BJ (cell line): ENCODE results near the gene SMARCE1. TPM values are rescaled to one million over a fixed set of nuclear protein-coding genes. Genes with fewer than 3 reads are reported as not detected.

Source experiments
- CTCF ChIA-PET: fragments of 350-600 bp; formaldehyde crosslinking; extraction: SDS; loops from one replicate; lab custom pipeline; 2021; ENCODE audit warnings: antibody characterized with exemption, inconsistent platforms; lab: Yijun Ruan, JAX
- POLR2A ChIA-PET: fragments of 300-600 bp; sonication (Branson Sonifier 250); formaldehyde crosslinking; extraction: SDS; loops from one replicate; lab custom pipeline; 2021; ENCODE audit warnings: antibody characterized with exemption; lab: Charles Lee
- DNase-seq: peaks from one replicate; pipeline ENCODE4 v3.0.0-alpha.2; 2011; ENCODE audit warnings: low read depth
- H3K27me3 ChIP-seq: 2 replicates; pipeline ENCODE4 v1.6.0; 2011; ENCODE audit warnings: low read length; ENCODE audit not compliant: control insufficient read depth, insufficient read depth
- H3K36me3 ChIP-seq: 2 replicates; pipeline ENCODE4 v1.5.1; 2011; ENCODE audit warnings: low read length; ENCODE audit not compliant: control insufficient read depth, insufficient read depth
- H3K4me3 ChIP-seq: 2 replicates; pipeline ENCODE4 v1.5.1; 2011; ENCODE audit warnings: low read depth, mild to moderate bottlenecking, control low read depth, low read length
- polyA minus RNA-seq: library from RNA; depleted of rRNA, polyadenylated mRNA; stranded (reverse); fragments of >200 nt; gene quantifications from 2 replicates; pipeline ENCODE4 v1.2.3, GENCODE V29; 2011; rRNA and poly(A)+ RNA removed
- polyA plus RNA-seq: library from polyadenylated mRNA; depleted of rRNA; stranded (reverse); fragments of >200 nt; gene quantifications from 2 replicates; pipeline ENCODE4 v1.2.3, GENCODE V29; 2011; rRNA removed
- TF ChIP-seq, protein P1 (sequence below): IDR thresholded peaks from 2 replicates; pipeline ENCODE4 v1.5.1; 2011; ENCODE audit warnings: low read depth, mild to moderate bottlenecking, control low read depth, inconsistent platforms, low read length, moderate library complexity; ENCODE audit not compliant: insufficient read depth

SMARCE1 gene
- polyA plus RNA-seq (54.6 and 64.0 TPM in 2 replicates), polyA minus RNA-seq (31.6 and 32.2 TPM in 2 replicates)

- CTCF ChIA-PET: interaction anchor here (1.2 kb wide), 1 partner anchor 28 kb away, joined by 3 read pairs; no protein-coding TSS in a partner anchor
- TF ChIP-seq, protein P1, sequence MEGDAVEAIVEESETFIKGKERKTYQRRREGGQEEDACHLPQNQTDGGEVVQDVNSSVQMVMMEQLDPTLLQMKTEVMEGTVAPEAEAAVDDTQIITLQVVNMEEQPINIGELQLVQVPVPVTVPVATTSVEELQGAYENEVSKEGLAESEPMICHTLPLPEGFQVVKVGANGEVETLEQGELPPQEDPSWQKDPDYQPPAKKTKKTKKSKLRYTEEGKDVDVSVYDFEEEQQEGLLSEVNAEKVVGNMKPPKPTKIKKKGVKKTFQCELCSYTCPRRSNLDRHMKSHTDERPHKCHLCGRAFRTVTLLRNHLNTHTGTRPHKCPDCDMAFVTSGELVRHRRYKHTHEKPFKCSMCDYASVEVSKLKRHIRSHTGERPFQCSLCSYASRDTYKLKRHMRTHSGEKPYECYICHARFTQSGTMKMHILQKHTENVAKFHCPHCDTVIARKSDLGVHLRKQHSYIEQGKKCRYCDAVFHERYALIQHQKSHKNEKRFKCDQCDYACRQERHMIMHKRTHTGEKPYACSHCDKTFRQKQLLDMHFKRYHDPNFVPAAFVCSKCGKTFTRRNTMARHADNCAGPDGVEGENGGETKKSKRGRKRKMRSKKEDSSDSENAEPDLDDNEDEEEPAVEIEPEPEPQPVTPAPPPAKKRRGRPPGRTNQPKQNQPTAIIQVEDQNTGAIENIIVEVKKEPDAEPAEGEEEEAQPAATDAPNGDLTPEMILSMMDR: no peak
- Histone ChIP-seq H3K27me3 (no peaks in the 10 kb centered on the region), H3K4me3 (peak within 1 kb of the TSS; percentile 74), H3K36me3 (no peaks in the 10 kb centered on the region; the same call in none of the 2 replicates)
- POLR2A ChIA-PET: no interaction called here
- peak; percentile 10 for DNase-seq
Measured at GRCh38 chr17:40647624-40648383, at the start of gene SMARCE1. SMARCE1 (minus strand) TSS chr17:40647818; CDS start chr17:40645802, 2,016 bp downstream.

DNA sequence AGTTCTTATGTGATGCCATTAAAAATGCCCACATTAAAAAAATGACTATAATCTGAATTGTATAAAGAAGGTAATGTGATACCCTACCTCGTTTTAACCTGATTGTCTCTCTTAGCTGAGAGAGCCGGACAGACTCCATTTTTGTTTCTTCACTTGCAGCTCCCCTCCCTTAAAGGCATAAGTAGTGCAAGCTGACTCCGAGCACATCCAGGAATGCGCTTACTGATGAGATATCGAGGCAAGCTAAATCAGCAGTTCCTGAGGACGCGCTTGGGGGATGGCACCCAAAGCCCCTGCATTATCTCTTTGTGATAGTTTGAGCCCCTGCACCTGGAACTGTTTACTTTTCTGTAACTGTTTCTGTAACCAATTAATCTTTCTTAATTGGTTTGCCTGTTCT lies 49.7 kb upstream of the SMARCE1 start:
- ChIA-PET POLR2A (no interaction called here), CTCF (interaction anchor here (0.9 to 1.9 kb wide), 2 partner anchors 951 to 968 kb away, joined by 3 to 4 read pairs; no protein-coding TSS in a partner anchor)
- TF ChIP-seq, protein P1: no peak
- Histone ChIP-seq H3K27me3 (peaks cover 15% of the 10 kb centered on the region), H3K4me3 (no peak overlapping the region), H3K36me3 (no peaks in the 10 kb centered on the region)
- DNase-seq: no peak

- Histone ChIP-seq H3K27me3 (peaks cover 15% of the 10 kb centered on the region), H3K4me3 (no peak overlapping the region), H3K36me3 (no peaks in the 10 kb centered on the region)
- TF ChIP-seq, protein P1: no peak
- ChIA-PET CTCF (no interaction called here), POLR2A (no interaction called here)
- no peak for DNase-seq
Measured at GRCh38 chr17:40696651-40697072, 49.0 kb upstream of the SMARCE1 start.

DNA sequence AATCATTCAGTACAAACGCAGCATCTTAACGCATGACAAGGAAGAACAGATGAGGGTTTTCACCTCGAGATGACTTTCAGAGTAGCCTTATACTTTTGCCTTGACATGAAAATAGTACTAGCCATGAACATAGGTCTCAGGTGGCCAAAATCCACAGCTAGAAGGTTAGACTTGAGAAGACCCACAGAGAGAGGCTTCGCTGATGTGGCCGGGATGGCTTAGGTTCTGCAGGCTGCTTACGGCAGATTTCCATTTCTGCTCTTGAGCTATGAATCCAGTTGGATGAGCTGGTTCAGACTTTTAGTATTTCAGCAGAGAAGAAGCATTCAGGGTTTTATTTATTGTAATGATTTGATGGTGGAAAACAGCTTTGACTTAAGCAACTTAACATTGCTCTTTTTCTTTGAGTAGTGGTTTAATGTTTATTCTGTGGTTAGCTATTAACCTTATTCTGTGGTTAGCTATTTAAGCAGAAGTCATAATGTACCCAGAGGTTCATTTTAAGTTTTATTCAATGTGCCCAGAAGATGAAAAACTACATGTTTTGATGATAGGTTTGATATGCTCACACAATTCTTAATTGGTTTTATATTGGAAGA lies 48.4 kb upstream of the SMARCE1 start:
- TF ChIP-seq, protein P1: no peak
- no peak for DNase-seq
- ChIA-PET CTCF (no interaction called here), POLR2A (no interaction called here)
- no peaks in the 10 kb centered on the region for H3K36me3 ChIP-seq
- H3K4me3 ChIP-seq: no peak overlapping the region
- H3K27me3 ChIP-seq: peaks cover 15% of the 10 kb centered on the region

- peaks cover 11% of the 10 kb centered on the region for H3K27me3 ChIP-seq
- ChIA-PET CTCF (interaction anchor here (1.4 to 1.6 kb wide), 2 partner anchors 15 to 23 kb away, joined by 3 to 7 read pairs; no protein-coding TSS in a partner anchor), POLR2A (no interaction called here)
- H3K36me3 ChIP-seq: no peaks in the 10 kb centered on the region
- H3K4me3 ChIP-seq: no peak overlapping the region
- TF ChIP-seq, protein P1: no peak
- no peak for DNase-seq
Measured at GRCh38 chr17:40694584-40694983, 47.0 kb upstream of the SMARCE1 start.
